Measurements from ENCODE around the gene COX7A1.

Gene COX7A1

GRCh38 chr19:36120092-36120983 lies 31.9 kb downstream of the COX7A1 start:
- H3K9ac ChIP-seq: no peak overlapping the region
- TF ChIP-seq CTCF (IDR thresholded peaks at IDR 0.05): no peak

GRCh38 chr19:36116344-36116637 lies 36.0 kb downstream of the COX7A1 start:
- H3K9me3 ChIP-seq (ENCODE audit: control insufficient read depth, low read length): no peaks in the 10 kb centered on the region
- H2AFZ ChIP-seq: no peak overlapping the region
- no peak overlapping the region for H3K4me3 ChIP-seq (ENCODE audit: low read depth, low read length)
- no peak for TF ChIP-seq CTCF (IDR thresholded peaks at IDR 0.05)
- H3K27me3 ChIP-seq (ENCODE audit: control insufficient read depth, insufficient read depth, low read length): no peaks in the 10 kb centered on the region
- H3K79me2 ChIP-seq: peaks cover 4% of the 10 kb centered on the region
- H3K9ac ChIP-seq: no peak overlapping the region
- H3K27ac ChIP-seq: peak overlapping the region; percentile 91
- H3K4me2 ChIP-seq (ENCODE audit: low read length): peak overlapping the region; percentile 83
- no peaks in the 10 kb centered on the region for H3K36me3 ChIP-seq (ENCODE audit: control insufficient read depth, insufficient read depth, low read length)
- peaks cover 5% of the 10 kb centered on the region for H3K4me1 ChIP-seq

More at GRCh38 chr19:36120092-36120983, 31.9 kb downstream of the COX7A1 start:
- Histone ChIP-seq H3K4me3 (ENCODE audit: low read depth, low read length) (no peak overlapping the region), H3K27me3 (ENCODE audit: control insufficient read depth, insufficient read depth, low read length) (no peaks in the 10 kb centered on the region), H3K79me2 (peaks cover 4% of the 10 kb centered on the region), H3K4me2 (ENCODE audit: low read length) (no peak overlapping the region), H3K27ac (no peak overlapping the region), H3K4me1 (peaks cover 3% of the 10 kb centered on the region), H2AFZ (no peak overlapping the region), H3K36me3 (ENCODE audit: control insufficient read depth, insufficient read depth, low read length) (no peaks in the 10 kb centered on the region), H3K9me3 (ENCODE audit: control insufficient read depth, low read length) (no peaks in the 10 kb centered on the region)

- TF ChIP-seq CTCF (IDR thresholded peaks at IDR 0.05): no peak
- Histone ChIP-seq H3K9me3 (ENCODE audit: control insufficient read depth, low read length) (no peaks in the 10 kb centered on the region), H2AFZ (peak within 1 kb of the TSS; percentile 83), H3K27me3 (ENCODE audit: control insufficient read depth, insufficient read depth, low read length) (no peaks in the 10 kb centered on the region), H3K4me1 (peaks cover 5% of the 10 kb centered on the region), H3K27ac (peak within 1 kb of the TSS; percentile 91), H3K4me2 (ENCODE audit: low read length) (peak within 1 kb of the TSS; percentile 83), H3K79me2 (peaks cover 4% of the 10 kb centered on the region), H3K4me3 (ENCODE audit: low read depth, low read length) (peak within 1 kb of the TSS; percentile 68), H3K9ac (peak within 1 kb of the TSS; percentile 38), H3K36me3 (ENCODE audit: control insufficient read depth, insufficient read depth, low read length) (no peaks in the 10 kb centered on the region)
Observed at GRCh38 chr19:36115453-36116343, 36.5 kb downstream of the COX7A1 start, which contains the start of gene TBCB. TBCB (plus strand) TSS chr19:36115468; CDS start chr19:36115561, 93 bp downstream.

GRCh38 chr19:36114721-36115452 lies 37.4 kb downstream of the COX7A1 start, which contains the start of gene POLR2I:
POLR2I (minus strand) TSS chr19:36114875; CDS start chr19:36114856, 19 bp downstream.
- H3K9me3 ChIP-seq (ENCODE audit: control insufficient read depth, low read length): no peaks in the 10 kb centered on the region
- no peaks in the 10 kb centered on the region for H3K36me3 ChIP-seq (ENCODE audit: control insufficient read depth, insufficient read depth, low read length)
- TF ChIP-seq CTCF (IDR thresholded peaks at IDR 0.05): no peak

More at GRCh38 chr19:36114721-36115452, 37.4 kb downstream of the COX7A1 start, which contains the start of gene POLR2I:
- Histone ChIP-seq H3K27me3 (ENCODE audit: control insufficient read depth, insufficient read depth, low read length) (no peaks in the 10 kb centered on the region), H3K27ac (peak within 1 kb of the TSS; percentile 91), H2AFZ (peak within 1 kb of the TSS; percentile 83), H3K79me2 (peaks cover 4% of the 10 kb centered on the region), H3K4me1 (peaks cover 5% of the 10 kb centered on the region), H3K4me3 (ENCODE audit: low read depth, low read length) (peak within 1 kb of the TSS; percentile 68), H3K4me2 (ENCODE audit: low read length) (peak within 1 kb of the TSS; percentile 83), H3K9ac (peak within 1 kb of the TSS; percentile 38)

All from parathyroid adenoma (tissue), 2 donors.